Measurements from ENCODE around the gene TMEM86B.
A peak's percentile ranks its signal among the peaks of the same experiment; 100 is the strongest.
"Not testable (repeated sequence)": the region's sequence is repeated elsewhere in the genome, so short reads cannot be mapped to it uniquely, and the experiment has no call there.

The TMEM86B gene

DNA sequence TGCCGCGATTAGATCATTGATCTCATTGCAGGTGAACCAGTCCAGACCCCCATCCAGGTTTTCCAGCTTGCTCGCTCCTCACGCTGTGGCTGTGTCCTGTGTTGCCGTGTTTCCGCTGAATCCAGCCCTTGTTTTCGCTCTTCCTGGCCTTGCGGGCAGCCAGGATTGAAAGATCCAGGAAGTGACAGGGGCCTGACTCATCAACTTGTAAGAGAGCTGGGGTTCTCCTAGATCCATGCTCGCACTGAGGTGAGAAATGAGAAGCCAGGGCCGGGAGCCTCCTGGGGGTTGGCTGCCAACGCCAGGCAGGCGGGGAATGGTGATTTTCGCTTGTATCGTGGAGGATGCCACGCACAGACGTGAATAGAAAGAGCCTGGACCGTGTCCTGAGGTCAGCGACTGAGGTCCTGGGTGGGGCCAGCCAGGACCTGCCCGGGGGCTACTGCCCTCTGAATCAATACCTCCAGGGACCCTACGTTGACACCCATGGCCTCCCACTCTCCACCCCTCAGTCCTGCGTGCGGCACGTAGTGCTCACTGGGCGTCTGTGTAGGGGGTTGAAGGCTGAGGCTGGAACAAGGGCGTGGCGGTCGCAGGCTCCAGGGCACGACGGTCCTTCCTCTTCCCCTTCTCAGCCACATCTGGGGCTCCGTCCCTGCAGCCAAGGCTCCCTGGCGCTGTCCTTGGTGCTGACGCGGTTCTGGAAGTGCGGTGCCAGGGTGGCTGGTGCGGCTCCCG lies 11.9 kb downstream of the TMEM86B start:
- DNase-seq, result peak in 1 of 4 experiments; percentile 18

DNA sequence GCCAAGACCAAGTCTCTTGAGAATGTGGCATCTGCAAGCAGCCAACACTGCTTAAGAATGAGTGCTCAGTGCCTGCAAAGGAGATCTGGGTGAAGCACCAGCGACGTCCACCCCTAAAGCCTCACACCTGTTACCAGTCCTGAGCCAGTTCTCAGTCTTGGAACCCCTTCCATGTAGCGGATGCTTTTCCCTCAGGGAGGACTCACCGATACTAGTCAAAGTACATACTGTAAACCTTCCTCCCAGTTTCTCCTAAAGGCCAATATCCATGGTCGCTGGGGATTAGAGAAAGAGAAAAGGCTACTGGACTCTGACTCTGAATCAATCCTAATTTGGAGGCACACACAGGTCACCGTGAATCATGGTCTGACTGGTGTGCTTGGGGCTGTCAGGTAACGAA lies 15.0 kb downstream of the TMEM86B start:
- DNase-seq, result no peak

DNA sequence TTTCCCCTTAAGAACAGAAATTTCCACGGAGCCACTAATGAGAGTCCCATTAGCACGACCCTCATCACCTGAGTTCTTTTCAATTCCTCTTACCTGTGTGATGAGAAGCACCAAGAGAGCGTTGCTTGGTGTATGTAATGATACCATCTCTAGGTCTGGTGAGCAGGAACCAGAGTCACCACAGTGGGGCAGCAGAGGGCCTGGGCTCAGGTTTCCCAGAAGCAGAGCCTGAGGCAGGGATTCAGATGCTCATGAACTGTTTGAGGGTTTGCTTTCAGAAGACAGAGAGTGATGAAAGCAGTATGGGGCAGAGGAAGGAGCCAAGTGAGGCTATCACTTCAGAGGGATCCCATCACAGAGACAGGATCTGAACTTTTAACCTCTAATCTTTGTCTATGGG lies 16.1 kb downstream of the TMEM86B start:
- DNase-seq, result peak in 2 of 4 experiments; percentile 7 to 21

DNA sequence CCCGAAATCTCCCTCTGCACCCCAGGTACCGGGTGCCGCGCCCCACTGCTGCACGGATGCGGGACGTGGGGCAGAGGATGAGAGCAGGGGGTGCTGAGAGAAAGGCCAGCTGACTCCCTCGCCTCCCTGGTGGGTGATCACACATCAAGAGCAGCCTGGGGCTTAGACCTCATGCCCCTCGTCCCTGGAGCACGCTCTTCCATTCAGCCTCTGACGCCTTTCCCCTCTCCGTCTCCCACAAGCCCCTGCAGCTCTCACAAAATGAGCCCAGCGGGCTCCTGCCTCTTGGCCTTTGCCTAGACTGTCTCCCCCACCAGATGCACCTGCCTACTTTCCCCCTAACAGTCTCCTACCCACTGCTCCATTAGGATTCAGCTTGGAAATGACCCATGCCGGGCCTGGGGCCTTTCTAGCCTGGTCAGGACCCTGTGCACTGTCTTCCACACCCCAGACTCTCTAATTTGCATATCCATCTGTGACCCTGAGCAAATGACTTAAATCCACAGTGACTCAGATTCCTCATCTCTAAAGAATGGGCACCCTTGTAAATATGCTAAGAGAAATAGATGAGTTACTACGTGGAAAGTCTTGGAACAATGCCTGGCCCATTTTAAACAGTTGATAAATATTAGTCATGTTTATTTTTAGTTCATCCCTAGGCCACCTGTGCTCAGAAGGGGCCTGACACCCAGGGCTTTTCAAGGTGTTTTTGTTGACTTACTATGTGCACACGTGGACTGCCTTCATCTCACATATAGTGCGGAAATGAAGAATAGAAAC lies 18.7 kb downstream of the TMEM86B start:
- no peak for DNase-seq

DNA sequence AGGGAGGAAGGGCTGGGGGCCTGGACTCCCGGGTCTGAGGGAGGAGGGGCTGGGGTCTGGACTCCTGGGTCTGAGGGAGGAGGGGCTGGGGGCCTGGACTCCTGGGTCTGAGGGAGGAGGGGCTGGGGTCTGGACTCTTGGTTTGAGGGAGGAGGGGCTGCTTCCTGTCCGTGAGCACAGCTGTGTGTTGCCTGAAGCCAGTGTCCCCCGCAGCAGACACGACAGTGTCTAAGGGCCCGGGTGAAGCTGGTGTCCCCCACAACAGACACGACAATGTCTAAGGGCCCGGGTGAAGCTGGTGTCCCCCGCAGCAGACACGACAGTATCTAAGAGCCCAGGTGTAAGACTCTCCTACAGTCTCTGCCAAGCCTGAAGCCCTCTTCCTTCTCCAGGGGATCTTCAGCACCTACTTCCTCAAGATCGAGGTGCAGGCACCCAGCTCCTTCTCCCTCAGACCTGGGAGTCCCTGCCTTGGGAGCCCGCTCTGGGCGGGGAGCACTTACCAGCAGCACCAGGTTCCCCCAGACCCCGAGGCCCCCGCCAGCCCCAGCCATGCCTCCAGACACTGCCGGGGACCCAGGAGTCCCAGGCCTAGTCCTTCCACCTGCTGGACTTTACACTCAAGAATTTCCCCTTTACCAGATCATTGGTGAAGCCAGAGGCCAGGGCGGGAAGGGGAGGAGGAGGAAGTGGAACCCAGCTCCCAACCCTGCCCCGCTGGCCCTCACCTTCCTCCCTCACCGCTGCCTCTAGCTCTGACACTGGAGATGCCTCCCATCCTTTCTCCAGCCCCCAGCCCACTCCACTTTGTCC lies 19.5 kb downstream of the TMEM86B start, which contains the start of gene PTPRH:
PTPRH (minus strand) TSS at position 622 of the 813 bp plus-strand sequence; CDS start at position 554, 68 bp downstream.
- DNase-seq, result no peak

DNA sequence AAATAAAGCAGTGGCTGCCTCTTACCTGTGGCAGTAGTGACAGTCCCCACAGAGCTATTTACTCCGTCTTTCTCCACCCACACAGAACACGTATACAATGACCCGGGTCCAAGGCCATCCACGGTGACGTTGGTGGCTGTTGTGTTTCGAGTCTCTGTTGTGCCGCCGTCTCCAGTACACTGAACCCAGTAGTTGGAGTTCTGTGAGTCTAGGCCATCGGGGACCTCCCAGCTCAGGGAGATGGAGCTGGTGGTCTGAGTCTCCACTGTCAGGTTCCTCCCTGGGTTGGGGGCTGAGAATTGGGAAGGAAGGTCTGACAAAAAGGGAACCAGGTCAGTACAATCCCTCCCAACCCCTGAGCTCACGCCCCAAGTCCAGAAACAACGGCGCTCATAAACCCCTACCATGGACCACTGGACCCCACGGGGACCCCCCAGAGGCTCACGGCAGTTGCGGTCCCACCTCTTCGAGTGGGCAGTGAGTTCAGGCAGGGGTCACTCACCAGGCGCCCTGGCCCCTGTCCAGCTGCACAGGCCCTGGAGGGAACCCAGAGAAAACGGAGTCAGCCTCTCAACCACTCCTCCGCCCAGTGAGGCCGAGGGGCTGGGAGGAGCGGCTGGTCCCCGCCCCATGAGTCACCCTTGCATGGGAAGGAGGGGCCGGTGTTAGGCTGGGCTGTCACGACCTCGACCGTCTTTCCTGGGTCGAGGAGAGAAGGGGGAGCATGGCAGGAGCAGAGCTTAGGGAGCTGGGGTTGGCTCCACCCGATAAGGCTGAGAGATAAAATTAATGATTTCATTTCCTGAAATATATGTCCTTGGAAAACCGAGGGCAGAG lies 21.7 kb downstream of the TMEM86B start:
- peak in 1 of 4 experiments; percentile 10 for DNase-seq

DNA sequence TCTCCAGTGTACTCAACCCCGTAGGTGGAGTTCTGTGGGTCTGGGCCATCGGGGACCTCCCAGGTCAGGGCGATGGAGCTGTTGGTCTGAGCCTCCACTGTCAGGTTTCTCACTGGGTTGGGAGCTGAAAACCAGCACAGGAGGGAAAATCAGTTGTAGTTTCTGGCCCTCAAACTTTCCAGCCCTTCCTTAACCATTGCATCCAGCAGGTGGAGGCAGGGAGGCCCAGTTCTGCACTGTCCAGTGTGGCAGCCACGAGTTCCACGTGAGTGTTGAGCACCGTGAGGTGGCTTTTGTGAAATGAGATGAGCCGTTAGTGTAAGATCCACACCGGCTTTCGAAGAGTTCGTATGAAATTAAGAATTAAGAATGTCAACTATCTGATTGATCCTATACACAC lies 26.4 kb downstream of the TMEM86B start:
- not testable (repeated sequence) for DNase-seq

DNA sequence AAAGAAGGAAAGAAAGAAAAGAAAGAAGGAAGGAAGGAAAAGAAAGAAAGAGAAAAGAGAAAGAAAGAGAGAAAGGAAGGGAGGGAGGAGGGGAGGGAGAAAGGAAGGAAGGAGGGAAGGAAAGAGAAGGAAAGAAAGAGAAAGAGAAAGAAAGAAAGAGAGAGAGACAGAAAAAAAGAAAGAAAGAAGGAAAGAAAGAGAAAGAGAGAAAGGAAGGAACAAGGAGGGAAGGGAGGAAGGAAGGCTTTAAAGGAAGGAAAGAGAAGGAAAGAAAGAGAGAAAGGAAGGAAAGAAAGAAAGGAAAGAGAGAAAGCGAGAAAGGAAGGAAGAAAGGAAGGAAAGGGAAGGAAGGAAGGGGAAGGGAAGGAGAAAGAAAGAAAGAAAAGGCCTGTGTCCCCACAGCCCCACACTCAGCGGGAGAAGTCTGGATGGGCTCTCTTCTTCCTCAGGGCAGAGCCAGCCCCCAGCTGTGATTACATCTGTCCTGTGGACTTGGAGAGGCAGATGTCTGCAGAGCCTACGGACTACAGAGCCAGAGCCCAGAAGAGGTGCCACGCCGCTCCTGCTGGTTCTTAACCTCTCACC lies 28.9 kb downstream of the TMEM86B start:
- DNase-seq, result no peak

DNA sequence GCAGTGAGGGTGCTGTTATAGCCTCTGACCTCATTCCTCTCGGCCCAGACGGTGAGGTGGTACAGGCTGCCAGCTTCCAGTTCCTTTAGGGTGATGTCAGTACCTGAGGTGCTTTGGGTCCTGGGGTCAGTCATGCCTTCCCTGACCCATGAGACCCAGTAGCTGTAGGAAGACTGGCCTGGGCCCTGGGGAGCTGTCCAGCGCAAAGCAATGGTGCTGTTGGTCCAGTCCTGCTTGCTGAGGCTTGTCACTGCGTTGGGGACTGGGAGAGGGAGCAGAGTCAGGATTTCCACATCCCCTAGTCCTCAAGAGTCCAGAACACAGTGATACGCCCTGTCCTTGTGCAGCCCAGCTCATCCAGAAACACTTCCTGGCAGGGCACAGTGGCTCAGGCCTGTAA lies 29.9 kb downstream of the TMEM86B start:
- no peak for DNase-seq

DNA sequence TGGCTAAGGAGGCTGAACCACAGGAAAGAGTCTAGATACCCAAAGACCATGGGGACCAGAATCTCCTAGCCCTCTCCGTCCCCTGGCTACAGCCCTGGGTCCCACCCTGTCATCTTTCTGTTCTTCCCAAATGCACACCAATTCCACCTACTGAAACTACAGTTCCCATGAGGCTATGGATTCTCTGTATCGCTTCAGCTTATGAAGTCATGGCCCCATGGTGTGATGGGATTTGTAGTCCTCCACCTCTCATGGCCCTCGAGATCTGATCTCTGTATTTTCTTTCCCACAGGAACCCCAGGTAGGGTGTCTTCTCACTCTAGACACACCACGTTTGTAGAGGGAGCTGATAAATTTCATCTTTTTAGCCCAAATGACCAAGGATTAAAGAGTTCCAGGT lies 31.0 kb downstream of the TMEM86B start:
- DNase-seq, result no peak

DNA sequence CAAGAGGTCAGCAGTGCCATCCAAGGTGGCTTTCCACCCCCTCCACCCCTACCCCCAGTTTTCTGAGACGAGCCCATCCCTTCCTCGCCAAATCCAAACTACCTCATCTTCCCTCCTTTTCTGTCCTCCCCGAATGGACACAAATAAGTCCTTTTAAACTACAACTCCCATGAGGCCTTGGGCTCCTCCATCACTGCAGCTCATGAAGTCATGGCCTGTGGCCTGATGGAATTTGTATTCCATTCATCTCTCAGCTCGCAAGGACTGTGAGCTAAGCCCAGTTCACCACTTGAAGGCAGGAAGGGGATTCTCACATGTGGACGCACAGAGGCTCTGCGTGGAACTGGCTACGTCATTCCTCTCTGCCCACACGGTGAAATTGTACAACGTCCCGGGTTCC lies 31.8 kb downstream of the TMEM86B start:
- no peak for DNase-seq

DNA sequence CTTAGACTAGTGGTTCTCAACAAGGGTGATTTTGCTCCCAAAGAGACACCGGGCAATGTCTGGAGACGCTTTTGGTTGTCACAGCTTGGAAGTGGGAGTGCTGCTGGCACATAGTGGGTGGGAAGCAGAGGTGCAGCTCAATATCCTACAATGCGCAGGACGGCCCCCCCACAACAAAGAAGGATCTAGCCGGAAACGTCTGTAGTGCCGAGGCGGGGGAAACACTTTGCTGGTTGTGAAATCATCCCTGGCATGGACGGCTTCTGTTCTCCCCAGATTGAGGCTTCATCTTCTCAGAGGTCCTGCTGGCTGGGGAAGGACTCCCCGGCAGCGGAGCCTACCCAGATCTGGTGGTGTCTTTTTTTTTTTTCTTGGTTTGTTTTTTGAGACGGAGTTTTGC lies 35.1 kb downstream of the TMEM86B start:
- no peak for DNase-seq

DNA sequence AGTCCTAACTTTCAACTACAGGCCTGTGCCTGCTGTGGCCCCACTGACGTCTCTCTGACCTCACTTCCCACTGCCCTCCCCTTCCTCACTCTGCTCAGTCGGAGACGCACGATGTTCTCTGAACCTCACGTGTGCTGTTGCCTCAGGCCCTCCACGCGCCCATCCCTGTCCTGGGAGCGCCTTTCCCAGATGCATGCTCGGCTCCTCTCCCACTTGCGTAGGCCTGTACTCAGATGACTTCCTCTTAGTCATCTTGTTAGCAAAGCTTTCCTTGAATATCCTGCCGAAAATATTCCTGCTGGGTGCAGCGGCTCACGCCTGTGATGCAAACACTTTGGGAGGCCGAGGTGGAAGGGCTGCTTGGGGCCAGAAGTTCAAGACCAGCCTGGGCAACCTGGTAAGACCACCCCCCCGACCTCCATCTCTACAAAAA lies 39.1 kb downstream of the TMEM86B start:
- no peak for DNase-seq

DNA sequence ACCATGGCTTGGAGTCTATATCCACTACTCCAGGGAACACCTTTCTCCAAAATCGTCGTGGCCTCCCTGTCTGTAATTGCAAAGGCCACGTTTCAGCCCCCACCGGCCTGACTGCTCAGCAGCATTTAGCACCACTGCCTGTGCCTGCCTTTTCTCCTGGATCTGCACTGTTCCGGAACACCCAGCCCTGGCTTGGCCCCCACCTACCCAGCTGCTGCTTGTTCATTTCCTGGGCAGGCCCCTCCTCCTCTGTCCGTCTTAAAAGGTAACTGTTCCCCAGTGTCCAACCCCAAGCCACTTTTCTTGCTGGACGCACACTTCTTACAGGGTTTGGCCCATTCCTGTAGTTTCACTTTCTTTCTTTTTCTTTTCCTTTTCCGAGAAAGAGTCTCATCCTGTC lies 39.9 kb downstream of the TMEM86B start:
- no peak for DNase-seq

DNA sequence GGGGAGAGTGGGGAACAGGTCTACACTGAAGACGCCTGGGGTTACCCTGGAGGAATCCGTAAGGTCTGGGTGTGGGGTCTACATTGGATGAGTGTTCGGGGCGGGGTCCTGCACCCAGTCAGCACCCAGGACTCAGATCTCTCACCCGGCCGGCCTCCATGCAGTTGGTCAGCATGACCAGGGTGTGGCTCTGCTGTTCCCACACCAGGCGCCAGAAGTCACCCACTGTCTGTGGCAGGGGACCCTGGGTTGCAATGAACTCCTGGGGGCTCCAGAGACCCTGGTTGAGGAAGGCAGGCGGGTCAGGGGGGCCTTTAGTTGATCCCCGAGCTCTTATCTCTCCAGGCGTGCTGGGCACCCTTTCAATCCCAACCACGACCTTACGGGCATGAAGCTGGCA lies 42.5 kb downstream of the TMEM86B start:
- no peak for DNase-seq

DNA sequence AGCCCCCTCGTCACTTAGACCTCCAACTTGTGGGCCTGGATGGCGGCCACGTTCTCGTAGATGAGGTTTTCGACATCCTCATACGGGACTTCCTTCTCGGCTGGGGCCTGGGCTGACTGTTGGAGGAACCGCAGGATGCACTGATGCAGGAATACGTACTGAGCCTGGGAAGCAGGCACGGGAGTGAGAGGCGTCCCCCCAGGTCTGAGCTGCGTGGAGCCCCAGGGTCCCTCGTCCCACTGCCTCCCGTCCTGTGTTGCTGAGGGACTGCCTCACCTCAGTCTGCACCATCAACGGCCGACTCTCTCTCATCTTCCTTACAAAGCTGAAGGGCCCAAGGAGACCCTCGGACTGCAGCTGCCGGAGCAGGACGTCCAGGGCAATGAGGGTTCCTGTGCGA lies 46.8 kb downstream of the TMEM86B start:
- DNase-seq, result no peak

DNA sequence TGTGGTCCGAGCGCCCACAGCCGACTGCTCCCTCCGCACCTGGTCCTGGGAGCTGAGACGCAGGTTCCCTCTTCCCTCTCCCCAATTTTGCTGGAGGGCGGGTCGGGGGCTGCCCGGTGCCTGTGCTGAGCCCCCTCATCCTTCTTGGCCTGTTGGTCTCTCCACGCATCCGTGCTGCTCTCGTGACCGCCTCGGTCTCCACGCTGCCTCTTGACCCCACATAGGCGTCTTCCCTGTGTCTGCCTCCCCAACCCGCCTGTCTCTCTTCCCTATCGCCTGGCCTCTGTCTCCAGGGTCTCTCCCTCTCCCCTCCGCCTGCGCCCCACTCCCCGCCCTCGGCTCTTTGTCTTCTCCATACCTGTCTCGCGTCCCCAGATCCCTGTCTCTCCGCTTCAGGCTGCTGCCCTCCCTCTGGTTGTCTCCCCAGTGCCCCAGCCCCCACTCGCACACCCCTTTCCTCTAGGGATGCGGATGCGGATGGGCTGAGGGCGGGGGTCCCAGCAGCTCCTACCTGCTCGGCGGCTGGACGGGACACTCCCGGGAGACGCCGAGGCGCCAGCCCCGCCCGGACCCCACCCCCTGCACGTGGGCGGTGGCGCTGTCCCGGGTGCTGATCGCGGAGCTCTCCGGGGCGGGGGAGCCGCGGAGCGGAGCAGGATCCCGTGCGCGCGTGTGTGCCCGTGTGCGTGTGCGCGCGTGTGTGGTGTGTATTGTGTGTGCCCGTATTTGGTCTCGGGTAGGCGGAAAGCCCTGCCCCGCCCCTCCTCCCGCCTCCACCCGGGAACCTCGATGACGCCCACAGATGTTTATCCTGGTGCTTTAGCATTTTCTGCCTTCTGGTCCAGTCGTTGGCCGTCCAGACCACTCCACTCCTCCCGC lies 48.7 kb downstream of the TMEM86B start, which contains the start of gene SYT5:
SYT5 (minus strand) TSS at position 684 of the 879 bp plus-strand sequence. CDS start 1,248 bp downstream, outside the sequence.
- peak; percentile 19 to 60 (median 33) for DNase-seq

DNA sequence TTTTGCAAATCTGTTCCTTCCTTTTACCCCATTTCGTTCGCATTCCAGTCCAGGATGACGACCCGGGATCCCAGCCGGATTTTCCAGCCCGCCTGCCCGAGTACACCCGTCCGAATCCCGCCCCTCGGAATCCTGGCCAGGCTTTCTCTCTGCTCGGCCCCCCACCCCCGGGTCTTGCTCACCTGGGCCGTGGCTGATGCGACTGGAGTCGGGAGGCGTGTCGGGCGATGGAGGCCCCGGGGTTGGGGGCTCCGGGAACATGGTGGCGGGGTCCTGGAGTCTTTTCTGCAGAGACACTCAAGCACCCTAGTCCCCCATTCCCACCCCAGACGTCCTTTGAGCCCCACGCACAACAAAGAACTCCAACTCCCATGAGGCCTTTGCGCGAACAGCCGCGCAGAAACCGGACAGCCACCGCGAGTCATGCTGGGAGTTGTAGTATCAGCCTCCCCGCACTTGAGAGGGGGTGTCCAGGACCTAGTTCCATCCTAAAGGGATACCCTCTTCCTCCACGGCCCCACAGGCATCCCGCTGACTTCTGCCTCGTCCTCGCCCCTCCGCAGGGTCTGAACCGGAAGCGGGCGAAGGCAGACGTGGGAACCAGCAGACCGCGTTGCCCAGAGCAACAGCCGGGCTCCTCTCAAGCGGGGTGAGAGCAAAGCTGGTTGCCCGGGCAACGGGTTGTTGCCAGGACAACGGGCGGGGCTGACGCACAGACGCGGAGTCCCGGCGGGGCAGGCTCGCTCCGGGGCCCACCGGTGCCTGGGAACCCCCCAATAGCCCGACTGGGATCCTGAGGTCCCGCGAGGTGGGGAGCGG lies 49.6 kb downstream of the TMEM86B start:
- peak; percentile 67 to 88 (median 78) for DNase-seq
